Measurements from ENCODE around the gene HMGB2.
A peak's percentile ranks its signal among the peaks of the same experiment; 100 is the strongest.

The HMGB2 gene

DNA sequence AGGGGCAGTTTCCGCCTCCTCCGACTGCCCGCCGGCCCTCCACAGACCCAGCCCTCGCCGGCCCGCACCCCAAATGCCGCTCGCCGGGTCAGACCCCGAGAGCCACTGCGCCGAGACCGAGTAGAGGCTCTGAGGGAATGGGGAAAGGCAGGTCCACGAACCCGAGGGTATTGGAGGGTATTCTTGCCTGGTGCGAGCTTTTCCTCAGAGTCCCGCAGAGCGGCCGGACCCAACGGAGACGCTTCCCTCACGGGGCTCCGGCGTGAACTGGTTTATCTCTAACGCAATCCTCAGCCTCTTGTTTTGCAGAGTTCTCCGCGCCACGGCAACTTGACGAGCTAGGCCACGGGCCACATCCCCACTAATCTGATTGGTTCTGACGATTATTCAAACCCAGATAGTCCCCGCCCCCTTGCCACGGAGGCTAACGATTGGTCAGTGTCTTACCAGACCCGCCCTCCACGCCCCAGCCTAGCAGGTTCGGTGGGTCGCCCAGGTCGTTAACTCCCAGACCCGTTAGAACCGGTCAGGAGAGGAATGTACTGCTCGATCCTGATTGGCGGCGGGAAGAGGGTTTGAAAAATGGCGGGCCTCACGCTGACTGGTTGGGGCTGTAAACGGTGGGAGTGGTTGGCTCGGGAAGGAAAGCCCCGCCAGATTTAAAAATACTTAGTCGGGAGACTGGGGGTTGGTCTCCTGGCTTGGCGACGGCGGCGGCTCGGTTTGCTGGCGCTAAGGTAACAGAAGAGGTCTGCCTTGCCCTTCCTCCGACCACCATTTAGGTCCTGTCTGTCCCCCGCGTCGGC is at the start of gene HMGB2:
TSS of gene HMGB2 (minus strand) at position 274 of the 806 bp plus-strand sequence. CDS start 709 bp downstream, outside the sequence.
- no peaks in the 10 kb centered on the region for H3K27me3 ChIP-seq (ENCODE audit: insufficient read depth, insufficient read length)
- H3K36me3 ChIP-seq (ENCODE audit: insufficient read depth, insufficient read length, low read length): peaks cover 35% of the 10 kb centered on the region
- H3K9ac ChIP-seq (ENCODE audit: insufficient read length, low read depth): peak within 1 kb of the TSS; percentile 99
- DNase-seq (ENCODE audit: low read depth, low spot score): peak; percentile 98
- TF ChIP-seq SUZ12 (IDR thresholded peaks at IDR 0.05; ENCODE audit: extremely low read depth, insufficient read depth, insufficient read length) (no peak), ZNF274 (IDR thresholded peaks at IDR 0.05; ENCODE audit: low read depth, low read length) (no peak), YY1 (IDR thresholded peaks at IDR 0.05; ENCODE audit: insufficient read depth, insufficient read length) (no peak)
- H3K9me3 ChIP-seq (ENCODE audit: insufficient read depth, low read length): no peaks in the 10 kb centered on the region
- peak within 1 kb of the TSS; percentile 91 for H3K4me3 ChIP-seq (ENCODE audit: insufficient read length, low read depth)
- no peaks in the 10 kb centered on the region for H3K4me1 ChIP-seq (ENCODE audit: insufficient read depth, insufficient read length)

DNA sequence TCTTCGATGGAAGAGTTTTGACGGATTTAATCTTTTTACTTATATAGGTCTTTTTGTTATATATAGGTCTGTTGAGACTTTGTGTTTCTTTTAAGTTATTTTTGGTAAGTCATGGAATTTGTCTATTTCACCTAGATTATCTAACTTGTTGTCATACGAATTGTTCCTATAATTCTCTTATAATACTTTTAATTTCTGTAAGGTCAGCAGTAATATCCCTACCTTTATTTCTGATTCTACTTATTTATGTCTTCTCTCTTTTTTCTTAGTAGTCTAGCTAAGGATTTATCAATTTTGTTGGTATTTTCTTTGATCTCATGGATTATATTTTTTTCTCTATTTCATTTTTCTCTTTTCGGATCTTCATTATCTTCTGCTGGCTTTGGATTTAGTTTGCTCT is 48.2 kb upstream of the HMGB2 start:
- Histone ChIP-seq H3K27me3 (ENCODE audit: insufficient read depth, insufficient read length) (no peaks in the 10 kb centered on the region), H3K4me3 (ENCODE audit: insufficient read length, low read depth) (no peak overlapping the region), H3K9ac (ENCODE audit: insufficient read length, low read depth) (no peak overlapping the region), H3K4me1 (ENCODE audit: insufficient read depth, insufficient read length) (no peaks in the 10 kb centered on the region), H3K9me3 (ENCODE audit: insufficient read depth, low read length) (no peaks in the 10 kb centered on the region), H3K36me3 (ENCODE audit: insufficient read depth, insufficient read length, low read length) (no peaks in the 10 kb centered on the region)
- no peak for DNase-seq (ENCODE audit: low read depth, low spot score)
- TF ChIP-seq SUZ12 (IDR thresholded peaks at IDR 0.05; ENCODE audit: extremely low read depth, insufficient read depth, insufficient read length): no peak
- no peak for TF ChIP-seq YY1 (IDR thresholded peaks at IDR 0.05; ENCODE audit: insufficient read depth, insufficient read length)
- TF ChIP-seq ZNF274 (IDR thresholded peaks at IDR 0.05; ENCODE audit: low read depth, low read length): no peak

DNA sequence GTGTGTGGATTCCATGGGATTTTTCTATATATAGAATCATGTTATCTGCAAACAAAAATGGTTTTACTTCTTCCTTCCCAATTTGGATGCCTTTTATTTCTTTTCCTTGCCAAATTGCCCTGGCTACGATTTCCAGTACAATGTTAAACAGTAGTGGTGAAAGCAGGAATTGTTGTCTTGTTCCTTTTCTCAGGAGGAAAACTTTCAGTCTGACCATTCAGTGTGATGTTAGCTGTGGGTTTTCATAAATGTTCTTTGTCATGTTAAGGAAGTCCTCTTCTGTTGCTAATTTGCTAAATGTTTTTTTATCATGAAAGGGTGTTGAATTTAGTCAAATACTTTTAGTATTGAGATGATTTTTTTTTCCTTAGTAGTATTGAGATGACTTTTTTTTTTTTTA is 47.5 kb upstream of the HMGB2 start:
- Histone ChIP-seq H3K4me3 (ENCODE audit: insufficient read length, low read depth) (no peak overlapping the region), H3K9ac (ENCODE audit: insufficient read length, low read depth) (no peak overlapping the region), H3K36me3 (ENCODE audit: insufficient read depth, insufficient read length, low read length) (no peaks in the 10 kb centered on the region), H3K9me3 (ENCODE audit: insufficient read depth, low read length) (no peaks in the 10 kb centered on the region), H3K27me3 (ENCODE audit: insufficient read depth, insufficient read length) (no peaks in the 10 kb centered on the region), H3K4me1 (ENCODE audit: insufficient read depth, insufficient read length) (no peaks in the 10 kb centered on the region)
- DNase-seq (ENCODE audit: low read depth, low spot score): no peak
- TF ChIP-seq ZNF274 (IDR thresholded peaks at IDR 0.05; ENCODE audit: low read depth, low read length): no peak
- no peak for TF ChIP-seq YY1 (IDR thresholded peaks at IDR 0.05; ENCODE audit: insufficient read depth, insufficient read length)
- no peak for TF ChIP-seq SUZ12 (IDR thresholded peaks at IDR 0.05; ENCODE audit: extremely low read depth, insufficient read depth, insufficient read length)

DNA sequence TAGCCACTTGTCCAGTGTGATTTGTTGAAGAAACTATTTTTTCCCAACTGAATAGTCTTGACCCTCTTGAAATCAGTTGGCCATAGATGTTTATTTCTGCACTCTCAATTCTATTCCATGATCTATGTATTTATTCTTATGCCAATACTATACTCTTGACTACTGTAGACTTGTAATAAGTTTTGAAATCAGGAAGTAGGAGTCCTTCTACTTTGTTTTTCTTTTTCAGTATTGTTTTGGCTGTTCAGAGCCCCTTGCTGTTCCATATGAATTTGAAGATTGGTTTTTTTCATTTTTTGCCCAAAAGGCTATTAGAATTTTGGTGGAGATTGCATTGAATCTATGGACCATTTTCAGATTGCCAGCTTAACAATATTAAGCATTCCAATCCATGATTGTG is 46.8 kb upstream of the HMGB2 start:
- H3K9ac ChIP-seq (ENCODE audit: insufficient read length, low read depth): no peak overlapping the region
- DNase-seq (ENCODE audit: low read depth, low spot score): no peak
- no peaks in the 10 kb centered on the region for H3K36me3 ChIP-seq (ENCODE audit: insufficient read depth, insufficient read length, low read length)
- TF ChIP-seq YY1 (IDR thresholded peaks at IDR 0.05; ENCODE audit: insufficient read depth, insufficient read length) (no peak), SUZ12 (IDR thresholded peaks at IDR 0.05; ENCODE audit: extremely low read depth, insufficient read depth, insufficient read length) (no peak), ZNF274 (IDR thresholded peaks at IDR 0.05; ENCODE audit: low read depth, low read length) (no peak)
- H3K27me3 ChIP-seq (ENCODE audit: insufficient read depth, insufficient read length): no peaks in the 10 kb centered on the region
- H3K9me3 ChIP-seq (ENCODE audit: insufficient read depth, low read length): no peaks in the 10 kb centered on the region
- no peak overlapping the region for H3K4me3 ChIP-seq (ENCODE audit: insufficient read length, low read depth)
- no peaks in the 10 kb centered on the region for H3K4me1 ChIP-seq (ENCODE audit: insufficient read depth, insufficient read length)

DNA sequence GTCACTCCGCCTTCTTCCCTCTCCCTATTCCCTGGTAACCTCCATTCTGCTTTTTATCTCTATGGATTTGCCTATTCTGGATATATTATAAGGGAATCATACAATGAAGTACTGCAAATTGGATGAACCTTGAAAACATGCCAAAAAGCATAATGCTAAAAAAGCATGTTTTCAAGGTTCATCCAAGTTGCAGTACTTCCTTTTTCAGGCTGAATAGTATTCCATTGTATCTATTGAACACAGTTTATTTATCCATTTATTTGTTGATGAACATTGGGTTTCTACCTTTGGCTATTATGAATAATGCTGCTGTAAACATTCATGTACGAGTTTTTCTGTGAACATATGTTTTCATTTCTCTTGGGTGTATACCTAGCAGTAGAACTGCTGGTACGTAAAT is 45.8 kb upstream of the HMGB2 start:
- no peaks in the 10 kb centered on the region for H3K9me3 ChIP-seq (ENCODE audit: insufficient read depth, low read length)
- no peak for DNase-seq (ENCODE audit: low read depth, low spot score)
- TF ChIP-seq ZNF274 (IDR thresholded peaks at IDR 0.05; ENCODE audit: low read depth, low read length) (no peak), SUZ12 (IDR thresholded peaks at IDR 0.05; ENCODE audit: extremely low read depth, insufficient read depth, insufficient read length) (no peak), YY1 (IDR thresholded peaks at IDR 0.05; ENCODE audit: insufficient read depth, insufficient read length) (no peak)
- no peaks in the 10 kb centered on the region for H3K4me1 ChIP-seq (ENCODE audit: insufficient read depth, insufficient read length)
- no peaks in the 10 kb centered on the region for H3K36me3 ChIP-seq (ENCODE audit: insufficient read depth, insufficient read length, low read length)
- no peaks in the 10 kb centered on the region for H3K27me3 ChIP-seq (ENCODE audit: insufficient read depth, insufficient read length)
- H3K9ac ChIP-seq (ENCODE audit: insufficient read length, low read depth): no peak overlapping the region
- H3K4me3 ChIP-seq (ENCODE audit: insufficient read length, low read depth): no peak overlapping the region

DNA sequence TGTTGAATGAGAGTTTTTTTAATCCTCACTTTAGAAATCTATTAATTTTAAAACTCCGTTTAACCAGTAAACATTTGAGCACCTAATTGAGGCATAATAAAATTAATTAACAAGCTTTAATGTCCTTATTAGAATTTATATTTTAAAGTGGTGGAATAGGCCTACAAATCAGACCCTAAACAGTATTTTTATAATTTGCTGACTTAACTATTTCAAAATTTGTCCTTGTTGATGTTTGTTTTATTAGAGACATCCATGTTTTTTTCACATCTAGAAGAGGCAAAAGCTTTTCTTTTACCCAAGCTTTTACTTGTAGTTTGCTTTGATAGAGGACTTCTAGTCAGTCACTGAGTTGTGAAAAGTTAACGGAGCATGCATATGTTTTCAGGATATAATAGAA is 40.4 kb upstream of the HMGB2 start:
- Histone ChIP-seq H3K4me1 (ENCODE audit: insufficient read depth, insufficient read length) (no peaks in the 10 kb centered on the region), H3K9ac (ENCODE audit: insufficient read length, low read depth) (no peak overlapping the region), H3K9me3 (ENCODE audit: insufficient read depth, low read length) (no peaks in the 10 kb centered on the region), H3K36me3 (ENCODE audit: insufficient read depth, insufficient read length, low read length) (no peaks in the 10 kb centered on the region), H3K27me3 (ENCODE audit: insufficient read depth, insufficient read length) (no peaks in the 10 kb centered on the region), H3K4me3 (ENCODE audit: insufficient read length, low read depth) (no peak overlapping the region)
- DNase-seq (ENCODE audit: low read depth, low spot score): no peak
- no peak for TF ChIP-seq SUZ12 (IDR thresholded peaks at IDR 0.05; ENCODE audit: extremely low read depth, insufficient read depth, insufficient read length)
- TF ChIP-seq YY1 (IDR thresholded peaks at IDR 0.05; ENCODE audit: insufficient read depth, insufficient read length): no peak
- no peak for TF ChIP-seq ZNF274 (IDR thresholded peaks at IDR 0.05; ENCODE audit: low read depth, low read length)

DNA sequence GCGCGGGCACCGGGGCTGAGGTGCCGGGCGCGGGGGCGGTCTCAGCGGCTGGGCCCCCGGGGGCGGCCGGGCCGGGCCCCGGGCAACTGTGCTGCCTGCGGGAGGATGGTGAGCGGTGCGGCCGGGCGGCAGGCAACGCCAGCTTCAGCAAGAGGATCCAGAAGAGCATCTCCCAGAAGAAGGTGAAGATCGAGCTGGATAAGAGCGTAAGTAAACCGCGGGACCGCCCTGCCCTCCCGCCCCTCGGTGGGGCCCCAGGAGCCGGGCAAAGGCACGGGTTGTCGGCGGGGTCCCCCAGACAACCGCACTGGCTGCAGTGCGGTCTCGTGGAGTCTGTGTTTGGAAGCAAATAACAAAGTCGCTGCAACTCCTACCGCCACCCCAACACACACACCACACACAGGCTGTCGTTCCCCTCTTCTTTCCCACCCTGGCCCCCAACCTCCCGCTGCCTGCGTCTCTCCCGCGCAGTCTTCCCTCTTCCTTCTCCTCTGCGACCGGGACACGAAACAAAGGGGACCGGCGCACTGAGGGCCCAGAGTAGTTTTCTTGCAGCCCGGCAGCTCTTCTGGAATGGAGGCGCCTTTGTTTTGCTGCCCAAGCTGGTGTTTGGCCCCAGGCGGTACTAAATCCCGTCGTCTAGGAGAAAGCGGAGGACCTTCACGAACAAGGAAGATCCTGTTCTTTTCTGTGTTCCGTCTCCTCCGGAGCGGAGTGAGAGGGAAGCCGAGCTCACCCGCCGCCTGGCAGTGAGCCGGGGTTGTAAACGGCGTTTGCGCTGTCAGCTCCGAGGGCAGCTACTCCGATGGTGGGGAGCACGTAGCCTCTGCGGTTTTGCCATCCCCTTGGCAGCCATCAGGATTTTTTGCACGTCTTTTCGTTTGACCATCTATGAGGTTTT is 37.4 kb upstream of the HMGB2 start:
- no peaks in the 10 kb centered on the region for H3K9me3 ChIP-seq (ENCODE audit: insufficient read depth, low read length)
- peak overlapping the region; percentile 79 for H3K9ac ChIP-seq (ENCODE audit: insufficient read length, low read depth)
- no peaks in the 10 kb centered on the region for H3K27me3 ChIP-seq (ENCODE audit: insufficient read depth, insufficient read length)
- TF ChIP-seq YY1 (IDR thresholded peaks at IDR 0.05; ENCODE audit: insufficient read depth, insufficient read length) (no peak), SUZ12 (IDR thresholded peaks at IDR 0.05; ENCODE audit: extremely low read depth, insufficient read depth, insufficient read length) (no peak), ZNF274 (IDR thresholded peaks at IDR 0.05; ENCODE audit: low read depth, low read length) (no peak)
- H3K4me1 ChIP-seq (ENCODE audit: insufficient read depth, insufficient read length): no peaks in the 10 kb centered on the region
- DNase-seq (ENCODE audit: low read depth, low spot score): peak; percentile 36
- peak overlapping the region; percentile 81 for H3K4me3 ChIP-seq (ENCODE audit: insufficient read length, low read depth)
- H3K36me3 ChIP-seq (ENCODE audit: insufficient read depth, insufficient read length, low read length): no peaks in the 10 kb centered on the region
